HepG2 (cell line): ENCODE measurements around the gene PPP4R1. TPM values are rescaled to one million over a fixed set of nuclear protein-coding genes. Genes with fewer than 3 reads are reported as not detected.
A peak's percentile ranks its signal among the peaks of the same experiment; 100 is the strongest.

ENCODE experiments used
- ATAC-seq: fragments of 200-7000 bp; cut with Tn5 transposase; 3 replicates; pipeline ENCODE4 v1.9.1; 2020; ENCODE audit warnings: mild to moderate bottlenecking, moderate library complexity
- BruUV-seq: library from RNA; stranded (reverse); fragments of 400-500 nt; replicated peaks from 2 replicates; lab custom pipeline; 2021; lab: Mats Ljungman, UMichigan
- CTCF ChIA-PET: fragments of 300-600 bp; formaldehyde crosslinking; extraction: SDS; loops from one replicate; lab custom pipeline; 2021; ENCODE audit warnings: low total read pairs, inconsistent platforms, low intra/inter-chr PET ratio; lab: Yijun Ruan, JAX
- POLR2A ChIA-PET: fragments of 350-600 bp; sonication (Branson Sonifier 250); formaldehyde crosslinking; loops from one replicate; lab custom pipeline; 2020; ENCODE audit warnings: antibody characterized with exemption, inconsistent platforms; lab: Yijun Ruan, JAX
- DNase-seq: peaks from one replicate; pipeline ENCODE4 v3.0.0-alpha.2; 2015; ENCODE audit warnings: low spot score
- FAIRE-seq: peaks from 3 replicates; lab custom pipeline; 2011; peaks lifted over from hg19 to GRCh38; lab: Jason Lieb, UNC
- H2AFZ ChIP-seq: one replicate; pipeline ENCODE4 v1.6.1; 2011; ENCODE audit warnings: low read length, inconsistent platforms
- H3K27ac ChIP-seq: fragments of 300-600 bp; 3 replicates; pipeline ENCODE4 v1.8.0; 2011; ENCODE audit warnings: mixed run types, mild to moderate bottlenecking, mixed read lengths, low read length, inconsistent platforms; ENCODE audit not compliant: insufficient read depth; ENCODE audit errors: extremely low read length
- H3K27me3 ChIP-seq, 2 experiments: fragments of 200-600 bp in 1 of 2; 2 replicates in 1 of 2; 3 replicates in 1 of 2; pipeline versions ENCODE4 v1.6.0 to v1.8.0; 2011; ENCODE audit warnings: low read length in 2 of 2, mild to moderate bottlenecking in 2 of 2, moderate library complexity in 2 of 2, inconsistent platforms in 1 of 2; ENCODE audit not compliant: insufficient read depth in 2 of 2, control insufficient read depth in 1 of 2
- H3K36me3 ChIP-seq, 2 experiments: fragments of 200-600 bp in 1 of 2; replicated peaks in 1 of 2; 2 replicates in 1 of 2; 3 replicates in 1 of 2; pipeline versions ENCODE4 v1.5.1 to v1.8.0; 2011; ENCODE audit warnings: low read length in 2 of 2, inconsistent platforms in 1 of 2; ENCODE audit not compliant: insufficient read depth in 2 of 2, control insufficient read depth in 1 of 2
- H3K4me1 ChIP-seq: 2 replicates; pipeline ENCODE4 v1.5.1; 2012; ENCODE audit warnings: low read length, inconsistent platforms; ENCODE audit not compliant: insufficient read depth
- H3K4me2 ChIP-seq: 2 replicates; pipeline ENCODE4 v1.6.0; 2011; ENCODE audit warnings: low read depth, low read length, inconsistent platforms
- H3K4me3 ChIP-seq, 3 experiments: fragments of 200-600 bp in 1 of 3; sonication (generic), shearing (Covaris generic) in 1 of 3; replicated peaks in 1 of 3; 2 replicates each; pipeline ENCODE4 v1.5.1; 2011 to 2016; ENCODE audit warnings: low read length in 3 of 3, inconsistent platforms in 2 of 3, low read depth in 2 of 3, mild to moderate bottlenecking in 2 of 3, control low read depth in 1 of 3, mixed read lengths in 1 of 3; ENCODE audit not compliant: insufficient read depth in 1 of 3
- H3K79me2 ChIP-seq: one replicate; pipeline ENCODE4 v1.6.1; 2011; ENCODE audit warnings: low read length, inconsistent platforms; ENCODE audit not compliant: insufficient read depth
- H3K9ac ChIP-seq: 2 replicates; pipeline ENCODE4 v1.6.0; 2011; ENCODE audit warnings: mild to moderate bottlenecking, low read depth, low read length, inconsistent platforms; ENCODE audit not compliant: insufficient read depth
- H3K9me3 ChIP-seq: 2 replicates; pipeline ENCODE4 v1.5.1; 2012; ENCODE audit warnings: mild to moderate bottlenecking, low read length
- H4K20me1 ChIP-seq: 2 replicates; pipeline ENCODE4 v1.6.0; 2011; ENCODE audit warnings: inconsistent platforms, mild to moderate bottlenecking, low read length, moderate library complexity; ENCODE audit not compliant: insufficient read depth
- HOXA3 ChIP-seq: sonication (generic); formaldehyde crosslinking; IDR thresholded peaks from 2 replicates; pipeline ENCODE4 v1.5.0; 2020; ENCODE audit warnings: missing genetic modification reagents
- PRMT3 ChIP-seq: sonication (generic); formaldehyde crosslinking; IDR thresholded peaks from 2 replicates; pipeline ENCODE4 v1.8.1; 2022; ENCODE audit warnings: low read depth, mild to moderate bottlenecking, moderate library complexity, missing genetic modification reagents, borderline replicate concordance
- SALL2 ChIP-seq: sonication (generic); formaldehyde crosslinking; IDR thresholded peaks from 2 replicates; pipeline ENCODE4 v1.8.1; 2023; ENCODE audit warnings: mild to moderate bottlenecking, missing genetic modification reagents, inconsistent platforms
- YEATS4 ChIP-seq: sonication (generic); formaldehyde crosslinking; IDR thresholded peaks from 2 replicates; pipeline ENCODE4 v1.4.0; 2020; ENCODE audit warnings: missing genetic modification reagents, borderline replicate concordance
- WGBS: methylation state at CpG from one replicate; pipeline ENCODE4 v1.1.6; 2017; ENCODE audit warnings: low lambda C conversion rate; 5-methylcytosine and 5-hydroxymethylcytosine counted together
- in situ Hi-C: cut with HindIII; loops from 2 replicates; pipeline ENCODE4 v1.10.0; 2017; ENCODE audit warnings: low pct_unique_long_range_greater_than_20kb; ENCODE audit not compliant: extremely low pct_ligation_motif_present
- intact Hi-C: fragments of 100-400 bp; cut with micrococcal nuclease; formaldehyde crosslinking; loops from one replicate; pipeline ENCODE4 v1.10.0; 2022; ENCODE audit not compliant: unreplicated experiment
- polyA plus RNA-seq, 8 experiments: library from polyadenylated mRNA; depleted of rRNA in 3 of 8; stranded (reverse) in 7 of 8; unstranded in 1 of 8; fragments of >200 nt; fragmentation: Illumina TruSeq in 4 of 8; extraction: Trizol in 4 of 8; gene quantifications; 2 replicates each; pipeline versions ENCODE4 v1.2.1 to v1.2.3, GENCODE V29; 2011 to 2016; ENCODE audit warnings: low read depth in 4 of 8, missing spikeins in 1 of 8, mixed read lengths in 1 of 8; ENCODE audit not compliant: insufficient read depth in 1 of 8
- total RNA-seq, 5 experiments: library from RNA; depleted of rRNA; stranded (reverse); fragments of >200 nt; fragmentation: Illumina TruSeq; extraction: Trizol; gene quantifications; 2 replicates each; pipeline ENCODE4 v1.2.3, GENCODE V29; 2016; ENCODE audit warnings: low read depth in 1 of 5
- TF ChIP-seq, protein P1 (sequence below): sonication (generic); formaldehyde crosslinking; IDR thresholded peaks from 2 replicates; pipeline ENCODE4 v1.5.0; 2020; ENCODE audit warnings: mild to moderate bottlenecking, missing genetic modification reagents, borderline replicate concordance
- TF ChIP-seq, protein P2 (sequence below): sonication (generic); formaldehyde crosslinking; IDR thresholded peaks from 2 replicates; pipeline ENCODE4 v1.5.1; 2020; ENCODE audit warnings: mild to moderate bottlenecking, missing genetic modification reagents, borderline replicate concordance

The PPP4R1 gene
- total and polyA plus RNA-seq, 2 of the 13 experiments (the other 11 are each of a cell fraction or from before 2014, with no cell fraction given): 66.5 to 72.4 TPM

DNA sequence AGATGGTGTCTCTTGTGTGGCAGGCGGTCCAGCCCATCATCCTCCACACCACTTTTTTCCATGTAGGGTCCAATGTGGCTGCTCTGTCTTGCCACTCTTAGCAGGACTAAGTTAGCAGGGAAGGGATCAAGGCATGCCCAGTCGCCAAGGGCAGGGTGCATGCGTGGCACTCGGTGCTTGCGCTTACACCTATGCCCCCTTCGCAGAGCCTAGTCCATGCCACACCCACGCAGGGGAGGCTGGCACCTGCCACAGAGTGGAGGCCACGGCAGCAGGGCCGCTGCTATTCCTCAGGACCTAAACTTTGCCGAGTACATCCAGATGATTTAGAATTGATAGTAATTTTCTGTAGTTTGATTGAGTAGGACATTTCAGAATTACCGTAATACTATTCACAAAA is 79.5 kb downstream of the PPP4R1 start:
- ChIA-PET POLR2A (no interaction called here), CTCF (no interaction called here)
- H3K36me3 ChIP-seq: peaks cover 5 to 42% of the 10 kb centered on the region in 2 experiments; a peak in 4 of 5 replicates
- no peak overlapping the region for H3K4me2 ChIP-seq
- no peaks in the 10 kb centered on the region for H4K20me1 ChIP-seq
- H3K4me3 ChIP-seq: no peak overlapping the region
- no TSS peak for BruUV-seq
- DNase-seq (no peak), FAIRE-seq (no peak), ATAC-seq (no peak)
- 92% methylated on average over 11 of the region's 11 CpGs for WGBS
- intact Hi-C loops: no loop called here
- H2AFZ ChIP-seq: no peak overlapping the region
- H3K4me1 ChIP-seq: peaks cover 45% of the 10 kb centered on the region
- in situ Hi-C loops: no loop called here
- TF ChIP-seq HOXA3 (CRISPR knock-in tag) (no peak), YEATS4 (no peak), SALL2 (no peak), PRMT3 (CRISPR knock-in tag) (no peak)
- TF ChIP-seq, protein P1, sequence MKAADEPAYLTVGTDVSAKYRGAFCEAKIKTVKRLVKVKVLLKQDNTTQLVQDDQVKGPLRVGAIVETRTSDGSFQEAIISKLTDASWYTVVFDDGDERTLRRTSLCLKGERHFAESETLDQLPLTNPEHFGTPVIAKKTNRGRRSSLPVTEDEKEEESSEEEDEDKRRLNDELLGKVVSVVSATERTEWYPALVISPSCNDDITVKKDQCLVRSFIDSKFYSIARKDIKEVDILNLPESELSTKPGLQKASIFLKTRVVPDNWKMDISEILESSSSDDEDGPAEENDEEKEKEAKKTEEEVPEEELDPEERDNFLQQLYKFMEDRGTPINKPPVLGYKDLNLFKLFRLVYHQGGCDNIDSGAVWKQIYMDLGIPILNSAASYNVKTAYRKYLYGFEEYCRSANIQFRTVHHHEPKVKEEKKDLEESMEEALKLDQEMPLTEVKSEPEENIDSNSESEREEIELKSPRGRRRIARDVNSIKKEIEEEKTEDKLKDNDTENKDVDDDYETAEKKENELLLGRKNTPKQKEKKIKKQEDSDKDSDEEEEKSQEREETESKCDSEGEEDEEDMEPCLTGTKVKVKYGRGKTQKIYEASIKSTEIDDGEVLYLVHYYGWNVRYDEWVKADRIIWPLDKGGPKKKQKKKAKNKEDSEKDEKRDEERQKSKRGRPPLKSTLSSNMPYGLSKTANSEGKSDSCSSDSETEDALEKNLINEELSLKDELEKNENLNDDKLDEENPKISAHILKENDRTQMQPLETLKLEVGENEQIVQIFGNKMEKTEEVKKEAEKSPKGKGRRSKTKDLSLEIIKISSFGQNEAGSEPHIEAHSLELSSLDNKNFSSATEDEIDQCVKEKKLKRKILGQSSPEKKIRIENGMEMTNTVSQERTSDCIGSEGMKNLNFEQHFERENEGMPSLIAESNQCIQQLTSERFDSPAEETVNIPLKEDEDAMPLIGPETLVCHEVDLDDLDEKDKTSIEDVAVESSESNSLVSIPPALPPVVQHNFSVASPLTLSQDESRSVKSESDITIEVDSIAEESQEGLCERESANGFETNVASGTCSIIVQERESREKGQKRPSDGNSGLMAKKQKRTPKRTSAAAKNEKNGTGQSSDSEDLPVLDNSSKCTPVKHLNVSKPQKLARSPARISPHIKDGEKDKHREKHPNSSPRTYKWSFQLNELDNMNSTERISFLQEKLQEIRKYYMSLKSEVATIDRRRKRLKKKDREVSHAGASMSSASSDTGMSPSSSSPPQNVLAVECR (CRISPR knock-in tag): no peak
- TF ChIP-seq, protein P2, sequence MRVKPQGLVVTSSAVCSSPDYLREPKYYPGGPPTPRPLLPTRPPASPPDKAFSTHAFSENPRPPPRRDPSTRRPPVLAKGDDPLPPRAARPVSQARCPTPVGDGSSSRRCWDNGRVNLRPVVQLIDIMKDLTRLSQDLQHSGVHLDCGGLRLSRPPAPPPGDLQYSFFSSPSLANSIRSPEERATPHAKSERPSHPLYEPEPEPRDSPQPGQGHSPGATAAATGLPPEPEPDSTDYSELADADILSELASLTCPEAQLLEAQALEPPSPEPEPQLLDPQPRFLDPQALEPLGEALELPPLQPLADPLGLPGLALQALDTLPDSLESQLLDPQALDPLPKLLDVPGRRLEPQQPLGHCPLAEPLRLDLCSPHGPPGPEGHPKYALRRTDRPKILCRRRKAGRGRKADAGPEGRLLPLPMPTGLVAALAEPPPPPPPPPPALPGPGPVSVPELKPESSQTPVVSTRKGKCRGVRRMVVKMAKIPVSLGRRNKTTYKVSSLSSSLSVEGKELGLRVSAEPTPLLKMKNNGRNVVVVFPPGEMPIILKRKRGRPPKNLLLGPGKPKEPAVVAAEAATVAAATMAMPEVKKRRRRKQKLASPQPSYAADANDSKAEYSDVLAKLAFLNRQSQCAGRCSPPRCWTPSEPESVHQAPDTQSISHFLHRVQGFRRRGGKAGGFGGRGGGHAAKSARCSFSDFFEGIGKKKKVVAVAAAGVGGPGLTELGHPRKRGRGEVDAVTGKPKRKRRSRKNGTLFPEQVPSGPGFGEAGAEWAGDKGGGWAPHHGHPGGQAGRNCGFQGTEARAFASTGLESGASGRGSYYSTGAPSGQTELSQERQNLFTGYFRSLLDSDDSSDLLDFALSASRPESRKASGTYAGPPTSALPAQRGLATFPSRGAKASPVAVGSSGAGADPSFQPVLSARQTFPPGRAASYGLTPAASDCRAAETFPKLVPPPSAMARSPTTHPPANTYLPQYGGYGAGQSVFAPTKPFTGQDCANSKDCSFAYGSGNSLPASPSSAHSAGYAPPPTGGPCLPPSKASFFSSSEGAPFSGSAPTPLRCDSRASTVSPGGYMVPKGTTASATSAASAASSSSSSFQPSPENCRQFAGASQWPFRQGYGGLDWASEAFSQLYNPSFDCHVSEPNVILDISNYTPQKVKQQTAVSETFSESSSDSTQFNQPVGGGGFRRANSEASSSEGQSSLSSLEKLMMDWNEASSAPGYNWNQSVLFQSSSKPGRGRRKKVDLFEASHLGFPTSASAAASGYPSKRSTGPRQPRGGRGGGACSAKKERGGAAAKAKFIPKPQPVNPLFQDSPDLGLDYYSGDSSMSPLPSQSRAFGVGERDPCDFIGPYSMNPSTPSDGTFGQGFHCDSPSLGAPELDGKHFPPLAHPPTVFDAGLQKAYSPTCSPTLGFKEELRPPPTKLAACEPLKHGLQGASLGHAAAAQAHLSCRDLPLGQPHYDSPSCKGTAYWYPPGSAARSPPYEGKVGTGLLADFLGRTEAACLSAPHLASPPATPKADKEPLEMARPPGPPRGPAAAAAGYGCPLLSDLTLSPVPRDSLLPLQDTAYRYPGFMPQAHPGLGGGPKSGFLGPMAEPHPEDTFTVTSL (CRISPR knock-in tag): 0 out of 2 replicates have a peak, but pooled peaks have one; percentile 3
- H3K9me3 ChIP-seq: no peaks in the 10 kb centered on the region
- no peaks in the 10 kb centered on the region for H3K27me3 ChIP-seq
- H3K9ac ChIP-seq: no peak overlapping the region
- no peaks in the 10 kb centered on the region for H3K79me2 ChIP-seq
- H3K27ac ChIP-seq: peak overlapping the region; percentile 53
